Cardiac muscle cell (in vitro differentiated cells and primary cell): Measurements from ENCODE around the gene HNRNPA3. TPM values are rescaled to one million over a fixed set of nuclear protein-coding genes. Genes with fewer than 3 reads are reported as not detected.

ENCODE experiments used
- DNase-seq, 2 donors: peaks; one replicate each; pipeline versions ENCODE4 v3.0.0 to v3.0.0-alpha.2; 2010 to 2017; ENCODE audit warnings: low read depth in 1 of 2, low spot score in 1 of 2
- H3K27ac ChIP-seq: fragments of 200-600 bp; sonication (generic); 2 replicates; pipeline ENCODE4 v1.5.1; 2016
- H3K27me3 ChIP-seq: fragments of 200-600 bp; sonication (generic); 2 replicates; pipeline ENCODE4 v1.6.0; 2016; ENCODE audit warnings: control low read depth
- H3K36me3 ChIP-seq: fragments of 200-600 bp; sonication (generic); 2 replicates; pipeline ENCODE4 v1.5.1; 2016; ENCODE audit warnings: control low read depth
- H3K4me1 ChIP-seq: fragments of 200-600 bp; sonication (generic); 2 replicates; pipeline ENCODE4 v1.8.1; 2017; ENCODE audit warnings: low read depth, mild to moderate bottlenecking, mixed run types
- H3K4me3 ChIP-seq: fragments of 200-600 bp; sonication (generic); 2 replicates; pipeline ENCODE4 v1.5.1; 2016; ENCODE audit warnings: mild to moderate bottlenecking
- H3K9me3 ChIP-seq: fragments of 200-600 bp; sonication (generic); 2 replicates; pipeline ENCODE4 v1.5.1; 2017; ENCODE audit warnings: low read depth, mild to moderate bottlenecking, control low read depth
- polyA plus RNA-seq: library from polyadenylated mRNA; unstranded; fragments of >200 nt; fragmentation: Nextera tagmentation; extraction: Ambion mirVana; gene quantifications from 2 replicates; pipeline ENCODE4 v1.2.1, GENCODE V29; 2016
- total RNA-seq: library from RNA; depleted of rRNA; stranded (reverse); fragments of >200 nt; gene quantifications from 2 replicates; pipeline ENCODE4 v1.2.3, GENCODE V29; 2016
- TF ChIP-seq, protein P1 (sequence below): IDR thresholded peaks from 2 replicates; pipeline ENCODE4 v1.5.1; 2012; ENCODE audit warnings: low read depth, mild to moderate bottlenecking, low read length

Gene HNRNPA3
- 63.2 and 78.6 TPM in 2 replicates for total RNA-seq
- 67.3 and 81.7 TPM in 2 replicates for polyA plus RNA-seq

DNA sequence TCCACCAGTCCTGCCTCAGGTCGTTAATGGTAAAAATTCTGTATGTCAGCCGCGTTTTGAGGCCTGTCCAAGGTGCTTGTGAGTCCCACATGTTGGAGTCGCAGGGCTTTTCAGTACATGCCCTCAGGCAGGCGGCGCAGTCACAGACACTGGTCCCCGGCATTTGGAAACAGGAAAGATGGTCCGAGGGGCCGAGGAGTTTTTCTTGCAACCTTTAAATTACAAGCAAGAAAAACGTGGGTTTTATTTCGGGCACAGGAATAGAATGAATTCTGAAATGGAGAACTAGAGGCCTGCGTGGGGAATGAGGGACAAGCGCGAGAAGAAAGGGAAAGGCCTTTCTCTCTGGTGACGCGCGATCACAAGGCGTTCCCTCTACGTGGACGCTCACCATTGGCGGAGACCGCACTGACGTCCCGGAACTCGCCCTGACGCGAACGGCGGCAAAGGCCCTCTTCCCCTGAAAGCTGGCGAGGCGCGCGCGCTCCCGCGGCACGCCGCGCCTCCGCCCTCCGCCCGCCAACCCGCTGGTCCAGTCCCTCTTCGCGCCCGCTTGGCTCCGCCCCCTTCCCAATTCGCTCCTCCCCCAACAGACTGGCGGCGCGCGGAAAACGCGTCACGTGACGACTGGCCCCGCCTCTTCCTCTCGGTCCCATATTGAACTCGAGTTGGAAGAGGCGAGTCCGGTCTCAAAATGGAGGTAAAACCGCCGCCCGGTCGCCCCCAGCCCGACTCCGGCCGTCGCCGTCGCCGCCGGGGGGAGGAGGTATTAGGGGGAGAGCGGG is at the start of gene HNRNPA3:
Gene HNRNPA3, plus strand, starts transcription at position 689 of the 785 bp plus-strand sequence. Its CDS starts 6 bp downstream, at position 695.
- Histone ChIP-seq H3K27ac (peak within 1 kb of the TSS; percentile 99), H3K4me3 (peak within 1 kb of the TSS; percentile 73), H3K27me3 (no peaks in the 10 kb centered on the region), H3K4me1 (peaks cover 21% of the 10 kb centered on the region), H3K36me3 (peaks cover 17% of the 10 kb centered on the region), H3K9me3 (no peaks in the 10 kb centered on the region)
- TF ChIP-seq, protein P1, sequence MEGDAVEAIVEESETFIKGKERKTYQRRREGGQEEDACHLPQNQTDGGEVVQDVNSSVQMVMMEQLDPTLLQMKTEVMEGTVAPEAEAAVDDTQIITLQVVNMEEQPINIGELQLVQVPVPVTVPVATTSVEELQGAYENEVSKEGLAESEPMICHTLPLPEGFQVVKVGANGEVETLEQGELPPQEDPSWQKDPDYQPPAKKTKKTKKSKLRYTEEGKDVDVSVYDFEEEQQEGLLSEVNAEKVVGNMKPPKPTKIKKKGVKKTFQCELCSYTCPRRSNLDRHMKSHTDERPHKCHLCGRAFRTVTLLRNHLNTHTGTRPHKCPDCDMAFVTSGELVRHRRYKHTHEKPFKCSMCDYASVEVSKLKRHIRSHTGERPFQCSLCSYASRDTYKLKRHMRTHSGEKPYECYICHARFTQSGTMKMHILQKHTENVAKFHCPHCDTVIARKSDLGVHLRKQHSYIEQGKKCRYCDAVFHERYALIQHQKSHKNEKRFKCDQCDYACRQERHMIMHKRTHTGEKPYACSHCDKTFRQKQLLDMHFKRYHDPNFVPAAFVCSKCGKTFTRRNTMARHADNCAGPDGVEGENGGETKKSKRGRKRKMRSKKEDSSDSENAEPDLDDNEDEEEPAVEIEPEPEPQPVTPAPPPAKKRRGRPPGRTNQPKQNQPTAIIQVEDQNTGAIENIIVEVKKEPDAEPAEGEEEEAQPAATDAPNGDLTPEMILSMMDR = peak; percentile 28
- DNase-seq = peak; percentile 98 to 100

GRCh38 chr2:177164131-177164530 is 48.5 kb upstream of the HNRNPA3 start:
- peaks cover 16% of the 10 kb centered on the region for H3K4me1 ChIP-seq
- no peaks in the 10 kb centered on the region for H3K36me3 ChIP-seq
- no peak overlapping the region for H3K4me3 ChIP-seq
- H3K9me3 ChIP-seq = no peaks in the 10 kb centered on the region
- no peak overlapping the region for H3K27ac ChIP-seq
- DNase-seq = peak in 1 of 2 donors; percentile 10
- TF ChIP-seq, protein P1 = no peak
- no peaks in the 10 kb centered on the region for H3K27me3 ChIP-seq

- no peak overlapping the region for H3K4me3 ChIP-seq
- peak; percentile 88 to 89 for DNase-seq
- no peaks in the 10 kb centered on the region for H3K36me3 ChIP-seq
- H3K27ac ChIP-seq = no peak overlapping the region
- no peaks in the 10 kb centered on the region for H3K9me3 ChIP-seq
- TF ChIP-seq, protein P1 = peak; percentile 100
- peaks cover 16% of the 10 kb centered on the region for H3K4me1 ChIP-seq
- H3K27me3 ChIP-seq = no peaks in the 10 kb centered on the region
These were observed 48.0 kb upstream of the HNRNPA3 start for GRCh38 chr2:177164584-177165052.

DNA sequence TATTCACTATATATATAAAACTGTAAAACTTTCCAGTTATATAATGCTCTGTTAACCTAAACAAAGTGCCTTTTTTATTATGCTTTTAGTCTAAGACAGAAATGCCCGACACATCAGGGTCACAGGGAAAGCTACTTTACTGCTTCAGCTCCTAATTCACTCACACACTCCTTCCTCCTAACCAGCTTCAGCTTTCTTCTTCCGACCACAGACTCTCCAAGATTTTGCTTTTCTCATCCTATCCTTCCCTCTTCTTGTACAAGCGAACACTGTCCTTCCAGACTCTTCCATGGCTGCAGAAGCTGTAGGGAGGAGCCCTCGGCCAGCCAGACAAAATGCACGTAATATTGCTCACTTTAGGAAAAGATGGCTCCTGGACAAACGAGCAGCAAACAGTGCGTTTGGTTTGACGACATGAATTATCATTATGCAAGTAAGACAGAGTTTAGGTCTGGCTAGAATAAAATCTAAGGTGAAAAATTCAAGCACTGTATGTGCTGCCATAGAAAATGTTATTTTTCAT is 47.5 kb upstream of the HNRNPA3 start:
- no peaks in the 10 kb centered on the region for H3K9me3 ChIP-seq
- H3K4me1 ChIP-seq = peaks cover 16% of the 10 kb centered on the region
- no peaks in the 10 kb centered on the region for H3K36me3 ChIP-seq
- H3K27ac ChIP-seq = peak overlapping the region; percentile 49
- peak in 1 of 2 donors; percentile 71 for DNase-seq
- H3K27me3 ChIP-seq = no peaks in the 10 kb centered on the region
- H3K4me3 ChIP-seq = no peak overlapping the region
- TF ChIP-seq, protein P1 = no peak

- H3K9me3 ChIP-seq = no peaks in the 10 kb centered on the region
- no peaks in the 10 kb centered on the region for H3K36me3 ChIP-seq
- no peak overlapping the region for H3K4me3 ChIP-seq
- TF ChIP-seq, protein P1 = no peak
- H3K27ac ChIP-seq = peak overlapping the region; percentile 49
- no peaks in the 10 kb centered on the region for H3K27me3 ChIP-seq
- H3K4me1 ChIP-seq = peaks cover 16% of the 10 kb centered on the region
- DNase-seq = peak in 1 of 2 donors; percentile 80
These were observed 46.6 kb upstream of the HNRNPA3 start for GRCh38 chr2:177165721-177166711.
